Thyroid gland (tissue), 4 donors: Measurements from ENCODE around the gene SLC22A14.

ENCODE experiments used
- CTCF ChIP-seq, 6 experiments: fragments of 200-600 bp in 3 of 6; fragments of 450-650 bp in 3 of 6; sonication (generic) in 3 of 6; IDR thresholded peaks; one replicate each; pipeline ENCODE4 v1.5.1; 2016 to 2019; ENCODE audit warnings: antibody characterized with exemption in 6 of 6, mild to moderate bottlenecking in 2 of 6, inconsistent platforms in 1 of 6, moderate library complexity in 1 of 6
- POLR2A ChIP-seq, 2 donors: fragments of 450-650 bp; IDR thresholded peaks; one replicate each; pipeline ENCODE4 v1.6.1; 2017; ENCODE audit warnings: antibody characterized with exemption in 2 of 2, mild to moderate bottlenecking in 2 of 2, moderate library complexity in 1 of 2

GRCh38 chr3:38343797-38344594, 61.9 kb downstream of the SLC22A14 start:
- no peak for TF ChIP-seq POLR2A (IDR thresholded peaks at IDR 0.05)
- no peak for TF ChIP-seq CTCF (IDR thresholded peaks at IDR 0.05)
